NCI-H82 (cell line): ENCODE data around the gene ARPC3.
"Not testable (repeated sequence)": the region's sequence is repeated elsewhere in the genome, so short reads cannot be mapped to it uniquely, and the experiment has no call there.

Experiments
- DNase-seq: peaks from one replicate; lab custom pipeline; 2025; lab: John Stamatoyannopoulos, UW

Gene ARPC3

DNA sequence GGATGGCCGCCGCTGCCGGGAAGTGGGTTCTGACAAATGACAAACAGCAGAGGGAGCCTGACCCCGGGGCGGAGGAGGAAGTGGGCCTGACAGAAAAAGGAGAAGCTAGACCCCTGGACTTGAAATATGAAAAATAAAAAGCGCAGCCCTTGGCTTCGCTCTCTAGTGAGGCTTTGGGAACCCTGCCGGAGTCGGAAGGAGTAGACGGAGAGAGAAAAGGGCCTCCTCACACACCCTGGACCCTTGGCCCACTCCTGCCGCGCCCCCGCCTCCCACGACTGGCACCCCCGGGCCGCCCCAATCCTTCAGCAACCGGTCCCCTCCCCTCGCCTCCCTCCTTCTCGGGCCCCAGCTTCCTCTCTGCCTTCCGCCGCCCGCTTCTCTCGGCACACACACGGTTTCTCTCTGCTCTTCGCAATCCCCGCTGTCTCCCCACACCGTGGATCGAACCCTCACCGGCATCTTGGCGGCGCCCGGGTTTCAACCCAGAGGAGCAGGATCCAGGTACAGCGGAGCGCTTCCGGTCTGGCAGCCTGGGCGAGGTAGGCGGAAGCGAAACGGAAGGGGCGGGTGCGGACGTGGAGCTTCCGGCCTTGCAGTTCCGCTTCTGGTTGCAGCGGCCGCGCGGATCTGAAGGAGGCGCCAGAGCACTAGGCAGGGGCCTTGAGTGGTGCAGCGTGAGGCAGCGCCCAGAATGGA is at the start of gene ARPC3:
Gene ARPC3, minus strand, starts transcription at position 539 of the 699 bp plus-strand sequence. Its CDS starts 77 bp downstream, at position 462.
- peak; percentile 97 for DNase-seq

GRCh38 chr12:110498984-110499706 is 49.0 kb upstream of the ARPC3 start:
- DNase-seq = peak; percentile 52

- no peak for DNase-seq
These were observed 25.3 kb upstream of the ARPC3 start for GRCh38 chr12:110475426-110475825.

GRCh38 chr12:110468214-110469048 is 18.3 kb upstream of the ARPC3 start, which contains the start of the genes FAM216A and GPN3:
Gene FAM216A (plus strand): TSS chr12:110468845. CDS start chr12:110468876, 31 bp downstream.
Gene GPN3 (minus strand): TSS chr12:110468257. CDS start chr12:110468203, 54 bp downstream.
- peak; percentile 100 for DNase-seq

- no peak for DNase-seq
These were observed 17.7 kb upstream of the ARPC3 start for GRCh38 chr12:110467847-110468213.

GRCh38 chr12:110466791-110467190 is 16.7 kb upstream of the ARPC3 start:
- no peak for DNase-seq

DNA sequence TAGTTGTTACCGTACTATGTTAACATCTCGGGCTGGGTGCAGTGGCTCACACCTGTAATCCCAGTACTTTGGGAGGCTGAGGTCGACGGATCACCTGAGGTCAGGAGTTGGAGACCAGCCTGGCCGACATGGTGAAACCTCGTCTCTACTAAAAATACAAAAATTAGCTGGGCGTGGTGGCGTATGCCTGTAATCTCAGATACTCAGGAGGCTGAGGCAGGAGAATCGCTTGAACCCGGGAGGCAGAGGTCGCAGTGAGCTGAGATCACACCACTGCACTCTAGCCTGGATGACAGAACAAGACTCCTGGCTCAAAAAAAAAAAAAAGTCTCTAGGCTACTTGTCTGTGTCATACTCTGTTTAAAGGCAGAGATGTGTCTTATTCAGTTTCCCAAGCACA is 15.6 kb upstream of the ARPC3 start:
- DNase-seq = not testable (repeated sequence)

- DNase-seq = no peak
These were observed 14.9 kb upstream of the ARPC3 start for GRCh38 chr12:110465024-110465423.

- DNase-seq = not testable (repeated sequence)
These were observed 11.1 kb upstream of the ARPC3 start for GRCh38 chr12:110461189-110461588.

GRCh38 chr12:110458756-110459155 is 8.6 kb upstream of the ARPC3 start:
- no peak for DNase-seq

DNA sequence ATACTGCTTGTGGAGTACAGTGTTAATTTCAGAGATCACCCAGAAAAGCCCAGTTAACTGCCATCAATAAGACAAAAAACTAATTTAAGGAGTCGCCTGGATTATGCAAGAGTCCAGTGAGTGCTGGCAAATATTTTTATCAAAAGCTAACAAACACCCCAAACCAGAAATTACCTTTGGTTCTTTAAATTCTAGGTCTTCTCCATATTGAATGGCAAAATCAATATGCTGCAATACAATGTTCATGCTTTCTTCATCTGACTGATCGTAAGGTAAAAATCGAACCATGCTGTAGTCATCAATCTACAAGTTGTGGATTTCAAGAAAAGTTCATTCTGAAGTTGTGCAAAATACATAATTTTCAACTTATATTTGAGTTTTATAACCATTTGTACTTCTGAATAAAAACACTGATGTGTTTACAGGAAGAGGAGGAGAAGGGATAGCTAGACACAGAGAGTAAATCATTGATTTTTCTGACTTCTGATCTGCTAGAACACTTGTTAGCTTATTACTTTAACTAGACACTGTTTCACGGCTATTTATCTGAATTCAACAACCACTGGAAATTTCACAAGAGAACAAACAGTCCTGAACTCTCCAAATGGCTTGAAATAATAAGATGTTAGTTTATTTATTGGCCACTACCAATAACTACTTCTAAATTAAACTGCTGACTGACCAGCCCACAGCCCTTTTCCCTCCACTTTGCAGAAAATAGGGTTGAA is 3.6 kb upstream of the ARPC3 start:
- peak; percentile 27 for DNase-seq

DNA sequence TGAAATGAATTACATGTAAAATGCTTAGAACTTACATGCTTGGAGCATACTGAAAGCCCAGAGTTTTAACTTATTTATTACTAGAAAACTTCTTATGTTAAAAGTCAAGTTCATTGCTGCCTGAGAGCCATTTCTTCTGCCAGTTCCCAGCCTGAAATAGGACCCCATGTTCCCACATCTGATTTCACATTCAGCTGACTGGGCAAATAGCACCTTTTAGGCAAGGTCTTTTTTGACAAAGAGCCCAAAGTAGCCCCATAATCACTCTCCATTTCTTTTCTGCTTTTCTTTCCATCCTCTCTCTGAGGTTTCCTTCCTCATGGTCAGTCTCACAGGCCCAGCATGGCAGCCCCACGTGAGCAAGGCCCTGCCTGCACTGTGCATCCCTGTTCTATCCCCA is 1.1 kb upstream of the ARPC3 start:
- DNase-seq = no peak

GRCh38 chr12:110444455-110444854 is 5.7 kb downstream of the ARPC3 start:
- DNase-seq = no peak

GRCh38 chr12:110436231-110436630 is 13.9 kb downstream of the ARPC3 start:
- no peak for DNase-seq

DNA sequence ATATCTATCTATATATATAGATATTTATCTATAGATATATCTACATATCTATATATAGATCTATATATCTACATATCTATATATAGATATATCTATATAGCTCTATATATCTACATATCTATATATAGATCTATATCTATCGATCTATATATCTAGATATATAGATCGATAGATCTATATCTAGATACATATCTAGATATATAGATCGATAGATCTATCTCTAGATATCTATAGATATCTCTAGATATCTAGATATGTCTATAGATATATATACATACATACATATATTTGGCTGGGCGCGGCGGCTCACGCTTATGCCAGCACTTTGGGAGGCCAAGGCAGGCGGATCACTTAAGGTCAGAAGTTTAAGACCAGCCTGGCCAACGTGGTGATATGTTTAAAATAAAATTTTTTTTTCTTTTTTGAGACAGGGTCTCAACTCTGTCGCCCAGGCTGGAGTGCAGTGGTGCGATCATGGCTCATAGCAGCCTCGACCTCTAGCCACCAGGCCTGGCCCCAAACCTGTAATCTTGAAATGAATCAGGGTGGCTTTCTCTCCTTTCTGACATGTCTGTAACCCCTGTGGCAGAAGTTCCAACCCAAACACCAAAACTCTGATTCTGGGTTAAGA is 18.1 kb downstream of the ARPC3 start:
- no peak for DNase-seq

GRCh38 chr12:110429676-110430075 is 20.5 kb downstream of the ARPC3 start:
- DNase-seq = not testable (repeated sequence)

- peak; percentile 82 for DNase-seq
These were observed 23.7 kb downstream of the ARPC3 start for GRCh38 chr12:110426406-110426805.

- no peak for DNase-seq
These were observed 25.9 kb downstream of the ARPC3 start for GRCh38 chr12:110424237-110424636.

DNA sequence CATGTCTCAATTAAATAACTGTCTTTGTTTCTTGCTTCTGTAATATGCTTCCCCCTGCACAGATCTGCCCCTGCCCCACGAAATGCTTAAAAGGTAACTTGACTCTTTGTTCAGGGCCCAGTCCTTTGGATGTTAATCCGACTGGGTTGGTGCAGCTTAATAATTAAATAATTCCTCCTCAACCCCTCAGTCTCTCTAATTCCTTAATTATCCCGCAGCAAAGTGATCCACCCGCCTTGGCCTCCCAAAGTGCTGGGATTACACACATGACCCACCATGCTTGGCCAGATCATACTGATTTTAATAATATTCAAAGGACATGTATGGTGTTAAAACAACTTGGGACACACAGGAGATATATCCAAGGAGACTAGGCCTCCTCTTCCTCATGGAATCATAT is 28.4 kb downstream of the ARPC3 start:
- peak; percentile 94 for DNase-seq

DNA sequence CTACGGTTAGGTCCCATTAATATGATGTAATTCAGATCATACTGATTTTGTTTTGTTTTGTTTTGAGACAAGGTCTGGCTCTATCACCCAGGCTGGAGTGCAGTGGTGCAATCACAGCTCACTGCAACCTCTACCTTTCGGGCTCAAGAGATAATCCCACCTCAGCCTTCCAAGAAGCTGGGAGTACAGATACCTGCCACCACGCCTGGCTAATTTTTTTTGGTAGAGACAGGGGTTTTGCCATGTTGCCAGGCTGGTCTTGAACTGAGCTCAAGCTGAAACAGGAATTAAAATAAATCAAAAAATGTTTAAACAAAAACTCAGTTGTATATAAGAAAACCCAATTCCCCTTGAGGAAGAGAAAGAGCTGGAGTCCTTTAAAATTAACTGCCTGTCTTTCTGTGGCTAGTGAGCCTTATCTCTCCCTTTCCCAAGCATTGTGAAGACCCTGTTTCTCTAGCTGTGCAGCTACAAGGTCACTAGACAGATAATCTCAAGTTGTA is 28.9 kb downstream of the ARPC3 start:
- peak; percentile 47 for DNase-seq

- DNase-seq = not testable (repeated sequence)
These were observed 29.5 kb downstream of the ARPC3 start for GRCh38 chr12:110420644-110421043.
